ENCODE data around the gene CNOT8. TPM values are rescaled to one million over a fixed set of nuclear protein-coding genes. Genes with fewer than 3 reads are reported as not detected.

The CNOT8 gene
- total and polyA plus RNA-seq, 2 donors (not counting 3 experiments of a cell fraction or from before 2014, with no cell fraction given), result 42.6 to 53.7 TPM

GRCh38 chr5:154819546-154819945, 38.9 kb upstream of the CNOT8 start:
- no peaks in the 10 kb centered on the region for H3K79me2 ChIP-seq (ENCODE audit: control insufficient read depth, insufficient read depth, low read length)
- no peak overlapping the region for H3K4me2 ChIP-seq (ENCODE audit: insufficient read depth, low read length)
- no peak overlapping the region for H2AFZ ChIP-seq (ENCODE audit: low read depth, low read length)
- intact Hi-C loops (cut with micrococcal nuclease) (no loop called here), dilution Hi-C loops (cut with MboI; ENCODE audit: extremely low pct_ligation_motif_present, low sequenced_read_pairs) (no loop called here)
- FAIRE-seq (no peak), DNase-seq (ENCODE audit: low read depth, low spot score) (no peak)
- peaks cover 3% of the 10 kb centered on the region for H3K4me1 ChIP-seq (ENCODE audit: control insufficient read depth, extremely low read depth, insufficient read depth, low read length)
- POLR2A ChIA-PET, result no interaction called here
- TF ChIP-seq GATA2 (IDR thresholded peaks at IDR 0.05; ENCODE audit: insufficient read depth, insufficient read length, low read depth, low read length) (no peak), EZH2 (IDR thresholded peaks at IDR 0.05; ENCODE audit: borderline replicate concordance, low read depth, low read length, severe bottlenecking) (no peak), JUN (IDR thresholded peaks at IDR 0.05; ENCODE audit: borderline replicate concordance, insufficient read depth, insufficient read length, low read depth) (no peak), POLR2A (IDR thresholded peaks at IDR 0.05; ENCODE audit: low read depth, low read length) (no peak), FOS (IDR thresholded peaks at IDR 0.05; ENCODE audit: borderline replicate concordance, insufficient read depth, low read length) (no peak), MYC (IDR thresholded peaks at IDR 0.05; ENCODE audit: low read depth, low read length) (no peak), MAX (IDR thresholded peaks at IDR 0.05; ENCODE audit: insufficient read depth, insufficient read length) (no peak), POLR2AphosphoS5 (IDR thresholded peaks at IDR 0.05; ENCODE audit: insufficient read depth, low read depth, low read length) (no peak), CTCF (IDR thresholded peaks at IDR 0.05; ENCODE audit: extremely low read depth in 1 of 2, insufficient read depth in 1 of 2, low read depth in 1 of 2, low read length in 2 of 2) (no peak)
- peaks cover 7 to 28% of the 10 kb centered on the region in 2 experiments for H3K36me3 ChIP-seq (ENCODE audit: control insufficient read depth in 2 of 2, extremely low read depth in 1 of 2, insufficient read depth in 2 of 2, low read length in 2 of 2)
- CTCF ChIA-PET, result no interaction called here
- H3K9me1 ChIP-seq (replicated peaks; ENCODE audit: control insufficient read depth, extremely low read depth, insufficient read depth, low read length), result no peaks in the 10 kb centered on the region
- BruUV-seq (replicated peaks), result no TSS peak
- no peak overlapping the region for H3K9ac ChIP-seq (replicated peaks; ENCODE audit: extremely low read depth, insufficient read depth, low read length)
- H3K27ac ChIP-seq (ENCODE audit: insufficient read depth, low read depth, low read length), result no peak overlapping the region
- H3K27me3 ChIP-seq (ENCODE audit: control insufficient read depth in 2 of 2, insufficient read depth in 2 of 2, low read length in 2 of 2), result no peaks in the 10 kb centered on the region
- no peak overlapping the region for H3K4me3 ChIP-seq (replicated peaks in 1 of 3; ENCODE audit: insufficient read depth in 1 of 3, low read depth in 1 of 3, low read length in 3 of 3)
- no peaks in the 10 kb centered on the region for H4K20me1 ChIP-seq (replicated peaks; ENCODE audit: control insufficient read depth, extremely low read depth, insufficient read depth, low read length)
- H3K9me3 ChIP-seq (replicated peaks; ENCODE audit: control insufficient read depth, insufficient read depth, low read length), result no peaks in the 10 kb centered on the region

All from endothelial cell of umbilical vein (primary cell).